HG02884 (cell line): Measurements from ENCODE around the gene PCDH15.

Source experiments
- ATAC-seq: cut with Tn5 transposase; IDR thresholded peaks from one replicate; pipeline ENCODE4 v1.9.1; 2021; ENCODE audit warnings: mild to moderate bottlenecking, moderate library complexity; ENCODE audit not compliant: unreplicated experiment

PCDH15 gene

GRCh38 chr10:53754596-53755250, 1046.3 kb downstream of the PCDH15 start:
- ATAC-seq = no peak
